ENCODE data around the gene DPYSL5. TPM values are rescaled to one million over a fixed set of nuclear protein-coding genes. Genes with fewer than 3 reads are reported as not detected.

DPYSL5 gene
- polyA plus RNA-seq, 3 donors = not detected

GRCh38 chr2:26915316-26915715 is 67.4 kb downstream of the DPYSL5 start:
- H3K79me2 ChIP-seq (ENCODE audit: insufficient read depth, low read length) = no peaks in the 10 kb centered on the region
- H3K36me3 ChIP-seq (replicated peaks in 1 of 2; ENCODE audit: control insufficient read depth in 1 of 2, insufficient read depth in 2 of 2, low read length in 2 of 2) = no peaks in the 10 kb centered on the region
- H3K27me3 Mint-ChIP-seq (ENCODE audit: low read depth in 3 of 3) = peaks cover 0 to 6% (median 6%) of the 10 kb centered on the region in 3 donors
- H3K9ac ChIP-seq (ENCODE audit: insufficient read depth, low read length, poor library complexity, severe bottlenecking) = no peak overlapping the region
- no peaks in the 10 kb centered on the region for H3K9me3 Mint-ChIP-seq
- H4K20me1 ChIP-seq (ENCODE audit: insufficient read depth, low read length) = no peaks in the 10 kb centered on the region
- H2AFZ ChIP-seq (ENCODE audit: insufficient read depth, low read depth, low read length, poor library complexity, severe bottlenecking) = no peak overlapping the region
- H3K27ac ChIP-seq (ENCODE audit: low read depth in 1 of 2, low read length in 2 of 2) = no peak overlapping the region
- no peaks in the 10 kb centered on the region for H3K9me3 ChIP-seq (replicated peaks in 1 of 2; ENCODE audit: control insufficient read depth in 1 of 2, insufficient read depth in 1 of 2, low read length in 2 of 2)
- intact Hi-C loops (cut with micrococcal nuclease) = no loop called here
- H3K4me1 Mint-ChIP-seq = no peaks in the 10 kb centered on the region
- H3K36me3 Mint-ChIP-seq = no peaks in the 10 kb centered on the region
- DNase-seq = no peak
- WGBS (ENCODE audit: insufficient coverage) = 93% methylated on average over 5 of the region's 5 CpGs
- H3K4me3 ChIP-seq (replicated peaks in 1 of 3; ENCODE audit: low read depth in 2 of 3, low read length in 3 of 3) = no peak overlapping the region
- H3K4me1 ChIP-seq (ENCODE audit: control insufficient read depth in 1 of 2, insufficient read depth in 2 of 2, low read length in 2 of 2) = no peaks in the 10 kb centered on the region
- no peak overlapping the region for H3K27ac Mint-ChIP-seq
- no peak overlapping the region for H3K4me3 Mint-ChIP-seq
- no peak for TF ChIP-seq CTCF (IDR thresholded peaks at IDR 0.05)
- no peaks in the 10 kb centered on the region for H3K27me3 ChIP-seq (ENCODE audit: control insufficient read depth in 2 of 2, insufficient read depth in 2 of 2, low read length in 2 of 2)
- H3K4me2 ChIP-seq (replicated peaks; ENCODE audit: extremely low read depth, low read length, poor library complexity, severe bottlenecking) = no peak overlapping the region

GRCh38 chr2:26916128-26916692 is 68.3 kb downstream of the DPYSL5 start:
- Histone ChIP-seq H3K27ac (ENCODE audit: low read depth in 1 of 2, low read length in 2 of 2) (no peak overlapping the region), H3K9me3 (replicated peaks in 1 of 2; ENCODE audit: control insufficient read depth in 1 of 2, insufficient read depth in 1 of 2, low read length in 2 of 2) (no peaks in the 10 kb centered on the region), H3K27me3 (ENCODE audit: control insufficient read depth in 2 of 2, insufficient read depth in 2 of 2, low read length in 2 of 2) (no peaks in the 10 kb centered on the region), H3K4me2 (replicated peaks; ENCODE audit: extremely low read depth, low read length, poor library complexity, severe bottlenecking) (no peak overlapping the region), H3K4me3 (replicated peaks in 1 of 3; ENCODE audit: low read depth in 2 of 3, low read length in 3 of 3) (no peak overlapping the region), H3K9ac (ENCODE audit: insufficient read depth, low read length, poor library complexity, severe bottlenecking) (no peak overlapping the region), H3K4me1 (ENCODE audit: control insufficient read depth in 1 of 2, insufficient read depth in 2 of 2, low read length in 2 of 2) (no peaks in the 10 kb centered on the region), H3K79me2 (ENCODE audit: insufficient read depth, low read length) (no peaks in the 10 kb centered on the region), H4K20me1 (ENCODE audit: insufficient read depth, low read length) (no peaks in the 10 kb centered on the region), H2AFZ (ENCODE audit: insufficient read depth, low read depth, low read length, poor library complexity, severe bottlenecking) (no peak overlapping the region), H3K36me3 (replicated peaks in 1 of 2; ENCODE audit: control insufficient read depth in 1 of 2, insufficient read depth in 2 of 2, low read length in 2 of 2) (no peaks in the 10 kb centered on the region)
- no peak overlapping the region for H3K4me3 Mint-ChIP-seq
- intact Hi-C loops (cut with micrococcal nuclease) = no loop called here
- no peaks in the 10 kb centered on the region for H3K4me1 Mint-ChIP-seq
- no peaks in the 10 kb centered on the region for H3K36me3 Mint-ChIP-seq
- DNase-seq = no peak
- H3K9me3 Mint-ChIP-seq = no peaks in the 10 kb centered on the region
- no peak overlapping the region for H3K27ac Mint-ChIP-seq
- peaks cover 0 to 6% (median 3%) of the 10 kb centered on the region in 3 donors for H3K27me3 Mint-ChIP-seq (ENCODE audit: low read depth in 3 of 3)
- TF ChIP-seq CTCF (IDR thresholded peaks at IDR 0.05) = no peak
- WGBS (ENCODE audit: insufficient coverage) = 90% methylated on average over 7 of the region's 7 CpGs

Data from CD14-positive monocyte (primary cell).